ENCODE measurements around the gene ZNF3.

Gene ZNF3

DNA sequence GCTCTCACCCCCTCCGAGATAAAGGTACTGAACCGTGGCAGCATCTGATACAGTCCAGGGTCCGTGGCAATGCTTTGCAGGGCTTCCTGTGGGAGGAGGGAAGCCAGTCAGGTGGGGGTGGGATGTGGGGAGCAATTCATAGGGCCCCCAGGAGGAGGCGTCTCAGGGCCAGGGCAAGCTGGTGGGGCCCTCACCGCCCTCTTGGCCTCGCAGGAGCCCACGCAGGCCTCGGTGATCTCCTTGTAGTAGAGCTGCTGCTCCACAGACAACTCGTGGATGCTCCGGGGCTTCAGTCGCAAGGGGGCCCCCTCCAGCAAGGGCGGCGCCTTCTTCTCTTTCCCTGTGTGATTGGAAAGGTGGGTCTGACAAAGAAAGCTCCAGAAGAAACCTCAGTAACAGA is 30.4 kb upstream of the ZNF3 start:
- ChIA-PET CTCF (no interaction called here), POLR2A (interaction anchor here (1.2 to 5.9 kb wide), 3 partner anchors 10 to 19 kb away, joined by 3 to 40 read pairs (median 3); partner anchors contain the start of genes AP4M1, MBLAC1 and MCM7)
- no peak for DNase-seq (ENCODE audit: extremely low spot score)
- TF ChIP-seq ZNF384 (IDR thresholded peaks at IDR 0.05): no peak
- TF ChIP-seq ELF4 (IDR thresholded peaks at IDR 0.05): no peak
- no peak for TF ChIP-seq TARDBP (IDR thresholded peaks at IDR 0.05)
- TF ChIP-seq L3MBTL2 (conservative IDR thresholded peaks at IDR 0.05): no peak

- POLR2A ChIA-PET: interaction anchor here (1.2 to 5.9 kb wide), 3 partner anchors 10 to 18 kb away, joined by 3 to 40 read pairs (median 3); partner anchors contain the start of genes AP4M1, MBLAC1 and MCM7
- no peak for TF ChIP-seq FOXM1 (IDR thresholded peaks at IDR 0.05; ENCODE audit: borderline replicate concordance)
- TF ChIP-seq SP1 (IDR thresholded peaks at IDR 0.05): no peak
- no peak for TF ChIP-seq L3MBTL2 (conservative IDR thresholded peaks at IDR 0.05)
- TF ChIP-seq FOXA1 (IDR thresholded peaks at IDR 0.05): no peak
- no peak for TF ChIP-seq CTBP1 (IDR thresholded peaks at IDR 0.05; ENCODE audit: borderline replicate concordance)
- TF ChIP-seq PKNOX1 (IDR thresholded peaks at IDR 0.05): no peak
- no peak for TF ChIP-seq LEF1 (IDR thresholded peaks at IDR 0.05; ENCODE audit: borderline replicate concordance)
- no peak for TF ChIP-seq ARNT (IDR thresholded peaks at IDR 0.05)
- TF ChIP-seq ZNF384 (IDR thresholded peaks at IDR 0.05): no peak
- TF ChIP-seq BHLHE40 (IDR thresholded peaks at IDR 0.05; ENCODE audit: borderline replicate concordance): no peak
- no peak for TF ChIP-seq ELF4 (IDR thresholded peaks at IDR 0.05)
- no peak for TF ChIP-seq FOXK2 (IDR thresholded peaks at IDR 0.05)
- DNase-seq (ENCODE audit: extremely low spot score): no peak
- CTCF ChIA-PET: no interaction called here
These were observed 29.6 kb upstream of the ZNF3 start for GRCh38 chr7:100111156-100111555.

DNA sequence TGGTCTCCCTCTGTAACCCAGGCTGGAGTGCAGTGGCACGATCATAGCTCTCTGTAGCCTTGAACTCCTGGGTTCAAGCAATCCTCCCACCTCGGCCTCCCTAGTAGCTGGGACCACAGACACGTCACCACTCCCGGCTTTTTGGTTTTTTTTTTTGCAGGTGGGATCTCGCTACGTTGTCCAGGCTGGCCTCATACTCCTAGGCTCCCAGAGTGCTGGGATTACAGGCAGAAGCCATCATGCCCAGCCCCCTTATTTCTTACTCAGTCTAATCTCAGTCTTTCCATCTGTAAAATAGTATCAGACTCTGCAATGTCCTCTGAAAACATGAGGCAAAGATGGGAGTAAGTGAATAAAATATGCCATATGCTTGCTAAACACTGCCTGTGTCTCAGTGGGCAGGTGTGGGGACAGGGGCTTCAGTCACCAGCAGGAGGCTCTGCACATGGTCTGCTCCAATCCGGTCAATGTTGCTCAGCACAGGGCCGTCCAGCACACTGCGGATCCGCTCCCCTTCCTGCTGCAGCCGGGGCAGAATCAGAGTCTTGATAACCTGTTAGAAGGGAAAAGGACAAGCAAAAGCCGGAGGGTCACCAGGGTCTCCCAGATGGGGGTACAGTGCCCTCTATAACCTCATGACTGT is 28.1 kb upstream of the ZNF3 start:
- TF ChIP-seq FOXA1 (IDR thresholded peaks at IDR 0.05) (no peak), SP1 (IDR thresholded peaks at IDR 0.05) (no peak), TARDBP (IDR thresholded peaks at IDR 0.05) (no peak), HDGF (IDR thresholded peaks at IDR 0.05; ENCODE audit: borderline replicate concordance) (no peak), FOXK2 (IDR thresholded peaks at IDR 0.05) (no peak), PKNOX1 (IDR thresholded peaks at IDR 0.05) (no peak), CTBP1 (IDR thresholded peaks at IDR 0.05; ENCODE audit: borderline replicate concordance) (no peak), LEF1 (IDR thresholded peaks at IDR 0.05; ENCODE audit: borderline replicate concordance) (no peak), NFRKB (IDR thresholded peaks at IDR 0.05) (no peak), FOXM1 (IDR thresholded peaks at IDR 0.05; ENCODE audit: borderline replicate concordance) (no peak), L3MBTL2 (conservative IDR thresholded peaks at IDR 0.05) (no peak), ARNT (IDR thresholded peaks at IDR 0.05) (no peak), BHLHE40 (IDR thresholded peaks at IDR 0.05; ENCODE audit: borderline replicate concordance) (no peak), ZNF384 (IDR thresholded peaks at IDR 0.05) (no peak), SUZ12 (IDR thresholded peaks at IDR 0.05) (no peak), ELF4 (IDR thresholded peaks at IDR 0.05) (no peak)
- ChIA-PET CTCF (no interaction called here), POLR2A (no interaction called here)
- DNase-seq (ENCODE audit: extremely low spot score): no peak

- ChIA-PET POLR2A (interaction anchor here (1.0 kb wide), 1 partner anchor 17 kb away, joined by 4 read pairs; no protein-coding TSS in a partner anchor), CTCF (no interaction called here)
- no peak for TF ChIP-seq FOXA1 (IDR thresholded peaks at IDR 0.05)
- TF ChIP-seq FOXM1 (IDR thresholded peaks at IDR 0.05; ENCODE audit: borderline replicate concordance): no peak
- no peak for TF ChIP-seq SP1 (IDR thresholded peaks at IDR 0.05)
- TF ChIP-seq HDGF (IDR thresholded peaks at IDR 0.05; ENCODE audit: borderline replicate concordance): no peak
- TF ChIP-seq LEF1 (IDR thresholded peaks at IDR 0.05; ENCODE audit: borderline replicate concordance): no peak
- TF ChIP-seq CTBP1 (IDR thresholded peaks at IDR 0.05; ENCODE audit: borderline replicate concordance): no peak
- no peak for DNase-seq (ENCODE audit: extremely low spot score)
These were observed 26.4 kb upstream of the ZNF3 start for GRCh38 chr7:100107890-100108289.

- TF ChIP-seq FOXA1 (IDR thresholded peaks at IDR 0.05) (no peak), LEF1 (IDR thresholded peaks at IDR 0.05; ENCODE audit: borderline replicate concordance) (no peak), ELF4 (IDR thresholded peaks at IDR 0.05) (no peak), FOXM1 (IDR thresholded peaks at IDR 0.05; ENCODE audit: borderline replicate concordance) (no peak), ARNT (IDR thresholded peaks at IDR 0.05) (no peak), L3MBTL2 (conservative IDR thresholded peaks at IDR 0.05) (no peak), SUZ12 (IDR thresholded peaks at IDR 0.05) (no peak), TARDBP (IDR thresholded peaks at IDR 0.05) (no peak), BHLHE40 (IDR thresholded peaks at IDR 0.05; ENCODE audit: borderline replicate concordance) (no peak), PKNOX1 (IDR thresholded peaks at IDR 0.05) (no peak), FOXK2 (IDR thresholded peaks at IDR 0.05) (no peak), SP1 (IDR thresholded peaks at IDR 0.05) (no peak), CTBP1 (IDR thresholded peaks at IDR 0.05; ENCODE audit: borderline replicate concordance) (no peak), NFRKB (IDR thresholded peaks at IDR 0.05) (no peak), HDGF (IDR thresholded peaks at IDR 0.05; ENCODE audit: borderline replicate concordance) (no peak), ZNF384 (IDR thresholded peaks at IDR 0.05) (no peak)
- CTCF ChIA-PET: no interaction called here
- DNase-seq (ENCODE audit: extremely low spot score): no peak
- POLR2A ChIA-PET: interaction anchor here (1.0 kb wide), 1 partner anchor 18 kb away, joined by 4 read pairs; no protein-coding TSS in a partner anchor
These were observed 25.7 kb upstream of the ZNF3 start for GRCh38 chr7:100107125-100107737.

- ChIA-PET CTCF (no interaction called here), POLR2A (interaction anchor here (0.8 to 1.1 kb wide), 3 partner anchors 12 to 18 kb away, joined by 3 to 4 read pairs (median 3); no protein-coding TSS in a partner anchor)
- no peak for DNase-seq (ENCODE audit: extremely low spot score)
- TF ChIP-seq SUZ12 (IDR thresholded peaks at IDR 0.05) (no peak), PKNOX1 (IDR thresholded peaks at IDR 0.05) (no peak), FOXA1 (IDR thresholded peaks at IDR 0.05) (no peak), FOXK2 (IDR thresholded peaks at IDR 0.05) (no peak), HDGF (IDR thresholded peaks at IDR 0.05; ENCODE audit: borderline replicate concordance) (no peak), NFRKB (IDR thresholded peaks at IDR 0.05) (no peak), CTBP1 (IDR thresholded peaks at IDR 0.05; ENCODE audit: borderline replicate concordance) (no peak), SP1 (IDR thresholded peaks at IDR 0.05) (no peak), TARDBP (IDR thresholded peaks at IDR 0.05) (no peak), ZNF384 (IDR thresholded peaks at IDR 0.05) (no peak), L3MBTL2 (conservative IDR thresholded peaks at IDR 0.05) (no peak)
These were observed 25.1 kb upstream of the ZNF3 start for GRCh38 chr7:100106633-100107032.
